ENCODE measurements around the gene STIM2.

- no peak for TF ChIP-seq SIN3A (IDR thresholded peaks at IDR 0.05; ENCODE audit: borderline replicate concordance, insufficient read depth, low read depth, low read length)
- no peak for TF ChIP-seq TCF7L2 (IDR thresholded peaks at IDR 0.05; ENCODE audit: low read depth, low read length)
- no peak for TF ChIP-seq CTCF (IDR thresholded peaks at IDR 0.05)
- no peak for TF ChIP-seq REST (IDR thresholded peaks at IDR 0.05; ENCODE audit: insufficient read depth in 1 of 2, low read depth in 2 of 2, low read length in 1 of 2)
Measured at GRCh38 chr4:26999689-27000088, 139.0 kb downstream of the STIM2 start.

Data from Panc1 (cell line).